Pulmonary artery endothelial cell (primary cell): ENCODE results near the gene CD93. TPM values are rescaled to one million over a fixed set of nuclear protein-coding genes. Genes with fewer than 3 reads are reported as not detected.
A peak's percentile ranks its signal among the peaks of the same experiment; 100 is the strongest.

Experiments
- DNase-seq: peaks from one replicate; pipeline ENCODE4 v3.0.0-alpha.2; 2011; ENCODE audit warnings: low read depth, low spot score
- total RNA-seq: library from RNA; depleted of rRNA; stranded (reverse); fragments of >200 nt; gene quantifications from 2 replicates; pipeline ENCODE4 v1.2.3, GENCODE V29; 2014

CD93 gene
- total RNA-seq, 1 donor from 2014 or later = 312 TPM

GRCh38 chr20:23061262-23061661, 24.9 kb downstream of the CD93 start:
- DNase-seq = no peak

- DNase-seq = no peak
Measured at GRCh38 chr20:23060629-23061028, 25.5 kb downstream of the CD93 start.

GRCh38 chr20:23059846-23060245, 26.3 kb downstream of the CD93 start:
- DNase-seq = no peak

- no peak for DNase-seq
Measured at GRCh38 chr20:23059001-23059400, 27.1 kb downstream of the CD93 start.

GRCh38 chr20:23058240-23058639, 27.9 kb downstream of the CD93 start:
- no peak for DNase-seq

- DNase-seq = no peak
Measured at GRCh38 chr20:23052904-23053303, 33.2 kb downstream of the CD93 start.

GRCh38 chr20:23050847-23051627, 35.1 kb downstream of the CD93 start:
- peak; percentile 86 for DNase-seq

GRCh38 chr20:23050076-23050838, 35.9 kb downstream of the CD93 start:
- no peak for DNase-seq

GRCh38 chr20:23049201-23050075, 36.7 kb downstream of the CD93 start, which contains the start of gene THBD:
Gene THBD, minus strand, starts transcription at chr20:23049672. Its CDS starts 168 bp downstream, at chr20:23049504.
- peak; percentile 79 for DNase-seq

- DNase-seq = no peak
Measured at GRCh38 chr20:23048283-23049200, 37.6 kb downstream of the CD93 start.

- DNase-seq = no peak
Measured at GRCh38 chr20:23047738-23048214, 38.3 kb downstream of the CD93 start.

GRCh38 chr20:23047001-23047737, 39.0 kb downstream of the CD93 start:
- no peak for DNase-seq

- DNase-seq = no peak
Measured at GRCh38 chr20:23046431-23046830, 39.7 kb downstream of the CD93 start.

GRCh38 chr20:23043376-23043775, 42.7 kb downstream of the CD93 start:
- DNase-seq = no peak

- no peak for DNase-seq
Measured at GRCh38 chr20:23042270-23042669, 43.9 kb downstream of the CD93 start.

GRCh38 chr20:23039885-23040508, 46.1 kb downstream of the CD93 start:
- no peak for DNase-seq

- DNase-seq = no peak
Measured at GRCh38 chr20:23039136-23039875, 46.8 kb downstream of the CD93 start.

GRCh38 chr20:23037017-23037481, 49.1 kb downstream of the CD93 start:
- no peak for DNase-seq
